Natural killer cell (primary cell): ENCODE data around the gene NRG3. TPM values are rescaled to one million over a fixed set of nuclear protein-coding genes. Genes with fewer than 3 reads are reported as not detected.

Experiments used
- ATAC-seq, 3 donors: fragments of 150-1000 bp in 2 of 3; fragments of 200-7000 bp in 1 of 3; cut with Tn5 transposase; 1 replicate in 1 of 3; 2 replicates in 2 of 3; pipeline ENCODE4 v1.10.0; 2021; ENCODE audit warnings: mild to moderate bottlenecking in 2 of 3, moderate library complexity in 2 of 3
- DNase-seq, 2 donors: peaks; one replicate each; pipeline versions ENCODE4 v3.0.0 to v3.0.0-alpha.2; 2013 to 2021; ENCODE audit warnings: mixed read lengths in 1 of 2
- H3K27ac ChIP-seq: one replicate; pipeline ENCODE4 v1.5.1; 2013; ENCODE audit warnings: mild to moderate bottlenecking, low read length
- H3K27me3 ChIP-seq: one replicate; pipeline ENCODE4 v1.6.1; 2013; ENCODE audit warnings: low read length; ENCODE audit not compliant: control insufficient read depth, insufficient read depth
- H3K36me3 ChIP-seq: one replicate; pipeline ENCODE4 v1.6.1; 2013; ENCODE audit warnings: low read length; ENCODE audit not compliant: control insufficient read depth, insufficient read depth
- H3K4me1 ChIP-seq: one replicate; pipeline ENCODE4 v1.6.1; 2013; ENCODE audit warnings: low read length; ENCODE audit not compliant: control insufficient read depth, insufficient read depth
- H3K4me3 ChIP-seq: one replicate; pipeline ENCODE4 v1.5.1; 2013; ENCODE audit warnings: low read length
- H3K9me3 ChIP-seq: one replicate; pipeline ENCODE4 v1.6.1; 2013; ENCODE audit warnings: low read length; ENCODE audit not compliant: control insufficient read depth, insufficient read depth
- H3K27ac Mint-ChIP-seq, 2 donors: one replicate each; pipeline ENCODE4 v1.8.0; 2022; ENCODE audit warnings: mild to moderate bottlenecking in 2 of 2, mixed read lengths in 2 of 2, moderate library complexity in 1 of 2
- H3K27me3 Mint-ChIP-seq, 2 donors: one replicate each; pipeline ENCODE4 v1.8.0; 2022; ENCODE audit warnings: low read depth in 2 of 2, mixed read lengths in 2 of 2
- H3K36me3 Mint-ChIP-seq: one replicate; pipeline ENCODE4 v1.8.0; 2022; ENCODE audit warnings: mixed read lengths
- H3K4me1 Mint-ChIP-seq, 2 donors: one replicate each; pipeline ENCODE4 v1.8.0; 2022; ENCODE audit warnings: mixed read lengths in 2 of 2
- H3K4me3 Mint-ChIP-seq: one replicate; pipeline ENCODE4 v1.8.0; 2022; ENCODE audit warnings: mild to moderate bottlenecking, moderate library complexity, mixed read lengths
- H3K9me3 Mint-ChIP-seq, 2 donors: one replicate each; pipeline ENCODE4 v1.8.0; 2022; ENCODE audit warnings: mixed read lengths in 2 of 2
- WGBS: methylation state at CpG from one replicate; pipeline ENCODE4 v1.1.7; 2013; ENCODE audit warnings: missing lambda C conversion rate; ENCODE audit not compliant: insufficient coverage; 5-methylcytosine and 5-hydroxymethylcytosine counted together
- intact Hi-C: fragments of 100-400 bp; cut with micrococcal nuclease; formaldehyde crosslinking; loops from one replicate; pipeline ENCODE4 v1.14.2; 2022
- total RNA-seq, 4 donors: library from RNA; stranded (reverse); fragments of 120-200 nt in 1 of 4; gene quantifications; one replicate each; pipeline versions ENCODE4 v1.2.3 to v1.2.4, GENCODE V29; 2013 to 2022
- TF ChIP-seq, protein P1 (sequence below): fragments of 200-600 bp; IDR thresholded peaks from one replicate; pipeline ENCODE4 v1.8.0; 2022; ENCODE audit warnings: antibody characterized with exemption

Gene NRG3
- total RNA-seq, 3 donors from 2014 or later (not counting 1 experiment from before 2014, with no cell fraction given) = not detected

DNA sequence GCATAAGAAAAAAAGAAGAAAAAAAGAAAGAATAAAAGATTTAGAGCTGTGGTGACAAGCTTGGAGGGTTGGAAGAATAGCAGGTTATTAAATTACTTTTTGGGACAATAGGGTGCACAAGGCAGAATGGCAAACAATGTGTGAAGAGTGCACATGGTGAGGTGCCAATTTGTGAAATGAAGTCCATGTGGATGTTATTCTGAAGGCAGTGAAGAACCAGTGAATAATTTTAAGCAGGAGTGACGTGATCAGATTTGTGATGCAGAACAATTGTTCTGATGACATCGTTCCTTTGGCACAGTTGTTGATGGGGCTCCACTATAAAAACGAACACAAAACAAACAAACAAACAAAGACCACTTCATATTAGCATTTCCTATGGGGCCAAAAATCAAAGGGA lies 700.3 kb downstream of the NRG3 start:
- no peaks in the 10 kb centered on the region for H3K27me3 Mint-ChIP-seq
- peaks cover 3 to 12% of the 10 kb centered on the region in 2 donors for H3K9me3 Mint-ChIP-seq
- no peak overlapping the region for H3K27ac Mint-ChIP-seq
- Histone ChIP-seq H3K4me1 (no peaks in the 10 kb centered on the region), H3K4me3 (no peak overlapping the region), H3K27ac (no peak overlapping the region), H3K27me3 (no peaks in the 10 kb centered on the region), H3K36me3 (no peaks in the 10 kb centered on the region), H3K9me3 (no peaks in the 10 kb centered on the region)
- TF ChIP-seq, protein P1, sequence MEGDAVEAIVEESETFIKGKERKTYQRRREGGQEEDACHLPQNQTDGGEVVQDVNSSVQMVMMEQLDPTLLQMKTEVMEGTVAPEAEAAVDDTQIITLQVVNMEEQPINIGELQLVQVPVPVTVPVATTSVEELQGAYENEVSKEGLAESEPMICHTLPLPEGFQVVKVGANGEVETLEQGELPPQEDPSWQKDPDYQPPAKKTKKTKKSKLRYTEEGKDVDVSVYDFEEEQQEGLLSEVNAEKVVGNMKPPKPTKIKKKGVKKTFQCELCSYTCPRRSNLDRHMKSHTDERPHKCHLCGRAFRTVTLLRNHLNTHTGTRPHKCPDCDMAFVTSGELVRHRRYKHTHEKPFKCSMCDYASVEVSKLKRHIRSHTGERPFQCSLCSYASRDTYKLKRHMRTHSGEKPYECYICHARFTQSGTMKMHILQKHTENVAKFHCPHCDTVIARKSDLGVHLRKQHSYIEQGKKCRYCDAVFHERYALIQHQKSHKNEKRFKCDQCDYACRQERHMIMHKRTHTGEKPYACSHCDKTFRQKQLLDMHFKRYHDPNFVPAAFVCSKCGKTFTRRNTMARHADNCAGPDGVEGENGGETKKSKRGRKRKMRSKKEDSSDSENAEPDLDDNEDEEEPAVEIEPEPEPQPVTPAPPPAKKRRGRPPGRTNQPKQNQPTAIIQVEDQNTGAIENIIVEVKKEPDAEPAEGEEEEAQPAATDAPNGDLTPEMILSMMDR = no peak
- no peaks in the 10 kb centered on the region for H3K36me3 Mint-ChIP-seq
- DNase-seq (no peak), ATAC-seq (no peak)
- H3K4me1 Mint-ChIP-seq = no peaks in the 10 kb centered on the region
- WGBS = 78% methylated on average over 2 of the region's 3 CpGs
- intact Hi-C loops = no loop called here
- no peak overlapping the region for H3K4me3 Mint-ChIP-seq

DNA sequence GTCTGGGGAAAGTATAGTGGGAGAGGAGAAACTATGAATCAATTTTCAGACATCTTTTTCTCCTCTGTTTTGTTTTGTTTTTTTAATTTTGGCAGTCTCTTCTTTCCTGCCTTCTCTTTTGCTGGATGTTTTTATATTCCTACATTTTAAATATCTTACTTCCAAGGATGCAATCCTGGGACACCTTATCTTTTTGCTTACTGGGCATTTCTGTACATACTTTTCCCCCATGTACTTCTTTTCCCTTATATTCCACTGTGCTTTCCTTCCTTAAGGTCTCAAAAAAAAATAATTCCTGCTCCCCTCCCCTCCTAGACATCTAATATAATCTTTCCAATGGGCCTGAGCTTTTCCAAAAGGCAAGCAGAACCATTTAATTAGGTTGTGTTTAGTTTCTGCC lies 701.1 kb downstream of the NRG3 start:
- no peaks in the 10 kb centered on the region for H3K4me1 Mint-ChIP-seq
- peaks cover 3 to 14% of the 10 kb centered on the region in 2 donors for H3K9me3 Mint-ChIP-seq
- H3K27me3 Mint-ChIP-seq = no peaks in the 10 kb centered on the region
- ATAC-seq (no peak), DNase-seq (no peak)
- H3K27ac Mint-ChIP-seq = no peak overlapping the region
- H3K4me3 ChIP-seq = no peak overlapping the region
- H3K27ac ChIP-seq = no peak overlapping the region
- H3K36me3 ChIP-seq = no peaks in the 10 kb centered on the region
- intact Hi-C loops = no loop called here
- no peaks in the 10 kb centered on the region for H3K9me3 ChIP-seq
- TF ChIP-seq, protein P1 = no peak
- H3K27me3 ChIP-seq = no peaks in the 10 kb centered on the region
- no peak overlapping the region for H3K4me3 Mint-ChIP-seq
- no peaks in the 10 kb centered on the region for H3K36me3 Mint-ChIP-seq
- H3K4me1 ChIP-seq = no peaks in the 10 kb centered on the region

DNA sequence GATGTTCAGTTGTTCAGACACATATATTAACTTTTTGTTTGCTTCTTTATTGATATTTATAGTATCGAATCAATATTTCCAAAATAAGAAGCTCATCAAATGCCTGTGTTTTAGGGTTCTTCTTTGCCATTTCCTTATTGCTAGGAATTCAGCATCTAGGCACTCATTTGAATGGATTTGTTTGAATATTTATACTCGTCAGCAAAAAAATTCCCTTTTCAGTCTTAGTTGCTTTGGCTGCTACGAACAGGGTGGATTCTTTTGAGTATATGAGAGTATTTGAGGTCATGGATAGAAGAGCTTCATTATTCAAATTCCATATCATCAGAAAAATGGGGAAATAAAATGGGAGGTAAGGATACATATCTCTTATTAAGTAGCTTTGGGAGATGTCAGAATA lies 706.9 kb downstream of the NRG3 start:
- Histone ChIP-seq H3K4me3 (no peak overlapping the region), H3K27me3 (no peaks in the 10 kb centered on the region), H3K9me3 (no peaks in the 10 kb centered on the region), H3K27ac (no peak overlapping the region), H3K4me1 (no peaks in the 10 kb centered on the region), H3K36me3 (no peaks in the 10 kb centered on the region)
- DNase-seq (no peak), ATAC-seq (no peak)
- Mint-ChIP-seq H3K36me3 (no peaks in the 10 kb centered on the region), H3K27ac (no peak overlapping the region), H3K27me3 (no peaks in the 10 kb centered on the region), H3K4me3 (no peak overlapping the region), H3K4me1 (no peaks in the 10 kb centered on the region), H3K9me3 (peaks cover 4 to 15% of the 10 kb centered on the region in 2 donors)
- WGBS = 100% methylated on average over 1 of the region's 3 CpGs
- TF ChIP-seq, protein P1 = no peak
- intact Hi-C loops = no loop called here

DNA sequence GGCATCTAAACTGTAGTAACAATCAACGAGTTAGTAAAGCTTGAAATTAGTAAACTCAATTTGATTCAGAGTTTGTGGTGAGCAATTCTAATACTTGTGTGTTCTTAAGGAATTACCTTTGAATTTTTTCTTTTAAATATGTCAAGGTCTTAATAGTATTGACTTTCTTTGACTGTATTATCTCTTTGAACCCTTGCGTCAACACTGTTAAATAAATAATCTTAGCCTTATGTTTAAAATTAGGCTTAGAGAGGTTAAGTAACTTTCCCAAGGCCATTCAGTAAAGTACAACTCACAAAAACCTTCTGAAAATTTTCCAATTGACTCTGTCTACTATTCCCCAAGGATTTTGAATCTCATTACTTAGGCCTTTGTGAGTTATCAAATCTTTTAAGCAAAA lies 716.4 kb downstream of the NRG3 start:
- no peaks in the 10 kb centered on the region for H3K36me3 ChIP-seq
- Mint-ChIP-seq H3K4me3 (no peak overlapping the region), H3K27me3 (no peaks in the 10 kb centered on the region), H3K4me1 (no peaks in the 10 kb centered on the region), H3K27ac (no peak overlapping the region), H3K9me3 (peaks cover 10 to 11% of the 10 kb centered on the region in 2 donors), H3K36me3 (no peaks in the 10 kb centered on the region)
- H3K27me3 ChIP-seq = no peaks in the 10 kb centered on the region
- TF ChIP-seq, protein P1 = no peak
- WGBS = 0% methylated on average over 1 of the region's 2 CpGs
- H3K4me1 ChIP-seq = no peaks in the 10 kb centered on the region
- ATAC-seq (no peak), DNase-seq (no peak)
- no peaks in the 10 kb centered on the region for H3K9me3 ChIP-seq
- no peak overlapping the region for H3K27ac ChIP-seq
- intact Hi-C loops = no loop called here
- H3K4me3 ChIP-seq = no peak overlapping the region
